HG03025 (cell line): Measurements from ENCODE around the gene SENP1.
A peak's percentile ranks its signal among the peaks of the same experiment; 100 is the strongest.
"Not testable (repeated sequence)": the region's sequence is repeated elsewhere in the genome, so short reads cannot be mapped to it uniquely, and the experiment has no call there.

Experiments used
- ATAC-seq: cut with Tn5 transposase; IDR thresholded peaks from one replicate; pipeline ENCODE4 v1.9.1; 2021; ENCODE audit warnings: mild to moderate bottlenecking, moderate library complexity; ENCODE audit not compliant: unreplicated experiment, low FRiP score

SENP1 gene

DNA sequence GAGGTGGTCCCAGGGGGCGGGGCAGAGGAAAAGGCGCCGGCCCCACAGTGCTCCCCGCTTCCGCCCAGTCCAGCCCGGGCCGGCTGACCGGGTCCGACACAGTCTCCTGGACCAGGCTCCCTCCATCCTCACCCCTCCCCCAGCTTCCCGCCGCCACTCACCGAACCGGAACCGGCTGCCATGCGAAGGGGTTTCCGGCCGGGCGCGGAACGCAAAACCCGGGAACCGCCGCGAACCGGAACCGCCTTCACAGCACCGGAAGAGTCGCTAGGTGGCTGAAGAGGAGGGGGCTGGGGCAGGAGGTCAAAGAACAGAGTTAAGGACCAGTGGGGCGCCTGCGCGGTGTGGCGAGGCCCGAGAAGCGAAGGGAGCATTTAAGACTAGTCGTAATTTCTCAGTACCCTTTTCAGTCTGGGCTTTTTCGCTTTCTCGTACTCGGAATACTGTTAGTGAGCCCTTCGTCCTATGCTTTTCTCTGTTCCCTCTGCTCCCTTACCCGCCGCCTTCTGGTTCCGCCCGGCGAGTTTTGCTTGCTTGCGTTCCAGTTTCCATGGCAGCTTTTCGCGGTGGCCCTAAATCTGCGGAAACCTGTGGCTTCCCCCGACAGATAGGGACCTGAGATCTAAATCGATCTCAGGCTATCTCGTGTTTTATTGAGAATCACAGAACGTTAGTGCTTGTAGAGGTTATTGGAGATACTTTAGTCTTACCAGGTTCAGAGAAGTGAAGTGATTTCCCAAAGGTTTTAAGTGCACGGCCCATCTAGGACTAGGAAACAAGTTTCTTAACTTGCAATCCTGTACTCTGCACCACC, at the start of gene SENP1:
Gene SENP1, minus strand, starts transcription at position 213 of the 814 bp plus-strand sequence. CDS start 4,607 bp downstream, outside the sequence.
- ATAC-seq: peak; percentile 64

GRCh38 chr12:48151103-48151771, 45.4 kb upstream of the SENP1 start:
- ATAC-seq: no peak

DNA sequence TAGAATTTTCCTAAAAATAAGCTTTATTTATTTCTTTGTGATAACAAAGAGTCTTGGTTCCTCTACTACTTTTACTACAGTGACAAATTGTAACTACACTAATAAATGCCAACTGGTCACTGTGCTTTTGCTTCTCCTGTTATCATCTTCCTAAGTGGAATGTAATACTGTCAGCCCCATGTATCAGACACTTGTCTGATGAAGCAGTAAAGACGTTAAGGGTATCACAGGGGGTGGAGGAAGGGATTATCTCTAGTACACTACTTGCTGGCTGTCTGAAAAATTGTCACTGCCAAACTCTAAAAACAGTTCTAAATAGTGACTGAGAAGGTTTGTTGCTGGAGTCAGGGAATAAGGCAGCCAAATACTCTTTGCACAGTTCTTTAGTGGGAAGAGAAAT, 40.1 kb upstream of the SENP1 start:
- ATAC-seq: no peak

DNA sequence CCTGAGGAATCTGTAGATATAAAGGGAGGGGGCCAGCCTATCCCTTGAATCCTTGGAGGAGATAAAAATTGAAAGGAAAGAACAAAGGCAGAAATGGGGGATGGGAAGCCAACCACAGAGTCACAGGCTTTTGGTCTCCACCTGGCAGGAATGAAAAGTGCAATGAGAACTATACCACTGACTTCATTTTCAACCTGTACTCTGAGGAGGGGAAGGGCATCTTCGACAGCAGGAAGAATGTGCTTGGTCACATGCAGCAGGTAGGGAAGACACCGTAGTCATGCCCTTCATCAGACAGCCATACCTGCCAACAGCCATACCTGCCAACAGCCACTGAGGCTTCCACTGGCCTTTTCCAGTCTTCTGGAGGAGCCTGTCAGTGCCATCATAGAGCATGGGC, 38.0 kb upstream of the SENP1 start:
- ATAC-seq: no peak

DNA sequence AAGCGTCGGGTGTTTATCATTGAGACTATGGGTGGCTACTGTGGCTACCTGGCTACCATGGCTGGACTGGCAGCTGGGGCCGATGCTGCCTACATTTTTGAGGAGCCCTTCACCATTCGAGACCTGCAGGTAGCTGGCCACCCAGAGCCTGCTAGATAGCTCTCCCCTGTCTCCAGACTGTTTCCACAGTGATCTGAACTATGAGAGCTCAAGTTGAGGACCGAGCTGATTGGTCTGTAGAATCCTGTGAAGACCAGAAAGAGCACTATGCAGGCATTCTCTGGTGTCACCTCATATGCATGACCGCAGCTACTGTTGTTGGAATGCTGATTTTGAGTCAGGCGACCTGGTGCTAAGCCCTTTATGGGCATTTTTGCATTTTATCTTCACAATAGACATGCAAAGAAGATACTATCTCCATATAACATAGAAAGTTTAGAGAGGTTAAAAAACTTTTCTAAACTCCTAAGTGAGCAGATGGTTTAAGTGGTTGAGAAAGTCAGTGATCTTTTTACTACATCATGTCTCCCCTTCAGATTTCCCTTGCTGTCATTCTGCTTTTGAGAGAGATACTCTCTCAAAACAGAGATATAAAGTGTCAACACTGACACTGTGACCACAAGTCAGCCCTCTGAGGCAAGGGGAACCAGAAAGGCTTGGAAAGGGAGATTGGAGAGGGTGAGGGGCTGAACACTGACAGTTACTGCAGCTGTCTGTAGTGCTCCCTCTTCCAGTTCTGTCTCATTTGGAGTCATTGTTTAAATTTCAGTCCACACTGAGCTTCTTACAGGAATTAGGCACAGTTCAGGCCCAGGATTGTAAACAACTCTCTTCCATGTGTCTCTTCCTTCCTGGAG, 37.2 kb upstream of the SENP1 start:
- ATAC-seq: no peak

DNA sequence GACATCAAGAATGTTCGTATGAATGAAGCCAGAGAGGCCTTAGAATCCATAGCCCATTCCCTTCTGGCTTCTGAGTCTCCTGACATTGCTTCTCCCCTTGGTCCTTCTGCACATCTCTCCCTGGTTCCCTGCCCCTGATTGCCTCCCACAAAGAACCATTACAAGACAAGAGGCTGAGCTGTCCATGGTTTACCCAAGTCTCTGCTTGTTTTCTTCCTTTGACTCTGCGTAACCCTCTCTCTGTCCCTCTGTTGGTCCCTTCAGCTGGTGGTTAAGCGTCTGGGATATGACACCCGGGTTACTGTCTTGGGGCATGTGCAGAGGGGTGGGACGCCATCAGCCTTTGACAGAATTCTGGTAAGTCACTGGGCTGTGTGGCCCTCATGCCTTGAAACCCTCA, 29.1 kb upstream of the SENP1 start:
- ATAC-seq: no peak

- ATAC-seq: no peak
These were observed 26.9 kb upstream of the SENP1 start for GRCh38 chr12:48132826-48133225.

GRCh38 chr12:48131517-48131916, 25.6 kb upstream of the SENP1 start:
- ATAC-seq: no peak

GRCh38 chr12:48129376-48129775, 23.5 kb upstream of the SENP1 start:
- ATAC-seq: no peak

DNA sequence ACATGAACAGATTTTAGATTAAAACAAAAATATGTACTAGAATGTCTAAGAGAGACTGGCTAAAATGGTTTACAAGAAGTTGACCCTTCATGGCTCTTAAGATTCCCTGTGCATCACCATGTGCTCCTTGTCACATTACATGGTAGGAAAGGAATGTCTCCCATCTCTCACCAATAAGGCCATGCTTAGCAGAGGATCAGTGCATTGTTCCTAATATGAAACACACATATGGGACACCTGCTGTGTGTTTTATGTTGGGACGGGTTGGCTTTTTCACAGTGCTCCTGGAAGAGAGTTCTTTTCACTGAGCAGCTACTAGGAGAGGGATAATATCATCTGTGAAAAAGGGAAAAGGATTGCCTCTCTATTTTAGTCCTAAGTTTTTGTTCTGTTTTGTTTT, 22.9 kb upstream of the SENP1 start:
- no peak for ATAC-seq

GRCh38 chr12:48126953-48127630, 21.2 kb upstream of the SENP1 start:
- ATAC-seq: no peak

- ATAC-seq: no peak
These were observed 20.1 kb upstream of the SENP1 start for GRCh38 chr12:48125985-48126384.

DNA sequence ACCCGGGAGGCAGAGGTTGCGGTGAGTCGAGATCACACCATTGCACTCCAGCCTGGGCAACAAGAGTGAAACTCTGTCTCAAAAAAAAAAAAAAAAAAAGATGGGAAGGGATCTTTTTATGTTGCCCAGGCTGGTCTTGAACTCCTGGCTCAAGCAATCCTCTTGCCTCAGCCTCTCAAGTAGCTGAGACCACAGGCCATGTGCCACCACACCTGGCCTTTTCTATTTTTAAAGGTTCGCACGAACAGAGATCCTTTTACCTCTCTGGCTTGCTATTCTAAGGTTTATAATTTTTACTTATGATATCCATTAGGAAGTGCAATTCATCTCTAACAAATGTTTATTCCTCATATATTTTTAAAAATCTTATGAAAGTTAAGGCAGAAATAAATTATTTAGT, 19.7 kb upstream of the SENP1 start:
- not testable (repeated sequence) for ATAC-seq

- no peak for ATAC-seq
These were observed 17.3 kb upstream of the SENP1 start for GRCh38 chr12:48123169-48123568.

- ATAC-seq: no peak
These were observed 16.4 kb upstream of the SENP1 start for GRCh38 chr12:48122065-48122834.

DNA sequence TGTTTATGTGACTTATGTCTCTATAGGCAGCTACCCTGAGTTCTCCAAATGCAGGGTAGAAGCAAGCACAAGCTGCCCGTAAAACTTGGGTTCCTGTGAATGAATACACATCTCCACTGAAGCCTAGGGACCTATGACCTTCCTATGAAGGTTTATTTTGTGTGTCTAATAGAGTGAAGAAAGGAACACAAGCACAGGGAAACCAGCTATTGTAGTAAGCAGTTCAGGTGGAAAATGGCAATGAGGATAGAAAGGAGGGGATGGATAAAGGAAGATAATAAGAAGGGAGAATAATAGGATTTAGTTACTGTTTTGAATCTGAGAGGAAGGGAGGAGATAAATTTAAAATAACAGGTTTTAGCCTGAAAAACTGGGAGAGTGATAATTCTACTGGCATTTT, 15.6 kb upstream of the SENP1 start:
- no peak for ATAC-seq

DNA sequence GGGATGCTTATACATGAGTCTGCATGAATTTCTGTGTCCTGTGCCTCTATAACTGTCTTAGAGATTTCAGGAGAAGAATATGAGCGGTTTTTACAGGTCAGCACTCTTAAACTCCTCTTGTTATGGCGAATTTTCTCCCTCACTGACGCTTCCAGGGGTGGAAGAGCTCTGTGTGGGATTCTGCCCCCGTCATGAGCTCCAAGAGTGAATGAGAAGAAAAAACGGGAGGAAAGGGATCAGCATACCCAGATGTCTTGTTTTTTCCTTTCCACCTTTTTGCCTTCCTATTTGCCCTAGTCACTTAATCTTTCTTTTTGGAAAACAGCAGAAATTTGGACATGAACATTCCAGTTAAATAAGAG, 13.9 kb upstream of the SENP1 start:
- no peak for ATAC-seq

- ATAC-seq: peak; percentile 100
These were observed 13.4 kb upstream of the SENP1 start, which contains the start of gene PFKM for GRCh38 chr12:48119078-48119833. TSS of gene PFKM (plus strand) at chr12:48119364. CDS start at chr12:48122775, 3,411 bp downstream.

DNA sequence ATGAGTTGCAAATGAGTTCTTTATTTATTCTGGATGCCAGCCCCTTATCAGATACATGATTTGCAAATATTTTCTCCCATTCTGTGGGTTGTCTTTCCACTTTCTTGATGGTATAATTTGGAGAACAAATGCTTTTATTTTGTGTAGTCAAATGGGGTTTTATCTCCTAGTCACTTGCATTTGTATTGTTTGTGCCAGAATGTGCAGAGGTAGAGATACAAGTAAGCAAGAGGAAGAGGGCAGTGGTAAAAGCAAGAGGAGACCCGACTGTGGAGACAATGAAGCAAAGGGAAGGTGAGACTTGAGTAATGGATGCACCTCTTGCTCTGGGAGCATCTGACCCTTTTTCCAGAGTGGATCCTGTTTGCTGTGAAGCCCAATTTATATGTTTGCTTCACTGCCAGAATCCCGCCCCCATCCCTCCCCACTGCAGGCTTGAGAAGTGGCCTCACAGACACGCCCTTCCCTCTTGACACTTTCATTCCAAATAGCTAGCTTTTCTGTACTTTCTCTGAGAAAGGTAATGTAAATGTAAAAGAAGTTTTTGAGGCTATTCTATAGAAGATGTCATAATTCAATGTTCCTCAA, 12.5 kb upstream of the SENP1 start:
- no peak for ATAC-seq
